Effector memory CD4-positive, alpha-beta T cell (primary cell): ENCODE results near the gene TMEM95.

Experiments
- DNase-seq, 3 donors: peaks; one replicate each; pipeline ENCODE4 v3.0.0-alpha.2; 2020
- H3K27ac ChIP-seq: 2 replicates; pipeline ENCODE4 v1.7.0; 2013; ENCODE audit warnings: mild to moderate bottlenecking, low read length, moderate library complexity; ENCODE audit not compliant: insufficient read depth, poor library complexity, severe bottlenecking
- H3K27me3 ChIP-seq: replicated peaks from 2 replicates; pipeline ENCODE4 v1.7.0; 2013; ENCODE audit warnings: mild to moderate bottlenecking, low read length; ENCODE audit not compliant: insufficient read depth, control insufficient read depth, poor library complexity, severe bottlenecking
- H3K36me3 ChIP-seq: 2 replicates; pipeline ENCODE4 v1.7.0; 2013; ENCODE audit warnings: mild to moderate bottlenecking, low read length, moderate library complexity; ENCODE audit not compliant: control insufficient read depth, insufficient read depth
- H3K4me1 ChIP-seq: 2 replicates; pipeline ENCODE4 v1.7.0; 2013; ENCODE audit warnings: low read length, mild to moderate bottlenecking; ENCODE audit not compliant: control insufficient read depth, insufficient read depth, poor library complexity, severe bottlenecking
- H3K4me3 ChIP-seq: 2 replicates; pipeline ENCODE4 v1.7.0; 2013; ENCODE audit warnings: low read length, low read depth, mild to moderate bottlenecking; ENCODE audit not compliant: insufficient read depth, poor library complexity, severe bottlenecking
- H3K9me3 ChIP-seq: 2 replicates; pipeline ENCODE4 v1.7.0; 2013; ENCODE audit warnings: mild to moderate bottlenecking, low read length, moderate library complexity; ENCODE audit not compliant: control insufficient read depth

The TMEM95 gene

DNA sequence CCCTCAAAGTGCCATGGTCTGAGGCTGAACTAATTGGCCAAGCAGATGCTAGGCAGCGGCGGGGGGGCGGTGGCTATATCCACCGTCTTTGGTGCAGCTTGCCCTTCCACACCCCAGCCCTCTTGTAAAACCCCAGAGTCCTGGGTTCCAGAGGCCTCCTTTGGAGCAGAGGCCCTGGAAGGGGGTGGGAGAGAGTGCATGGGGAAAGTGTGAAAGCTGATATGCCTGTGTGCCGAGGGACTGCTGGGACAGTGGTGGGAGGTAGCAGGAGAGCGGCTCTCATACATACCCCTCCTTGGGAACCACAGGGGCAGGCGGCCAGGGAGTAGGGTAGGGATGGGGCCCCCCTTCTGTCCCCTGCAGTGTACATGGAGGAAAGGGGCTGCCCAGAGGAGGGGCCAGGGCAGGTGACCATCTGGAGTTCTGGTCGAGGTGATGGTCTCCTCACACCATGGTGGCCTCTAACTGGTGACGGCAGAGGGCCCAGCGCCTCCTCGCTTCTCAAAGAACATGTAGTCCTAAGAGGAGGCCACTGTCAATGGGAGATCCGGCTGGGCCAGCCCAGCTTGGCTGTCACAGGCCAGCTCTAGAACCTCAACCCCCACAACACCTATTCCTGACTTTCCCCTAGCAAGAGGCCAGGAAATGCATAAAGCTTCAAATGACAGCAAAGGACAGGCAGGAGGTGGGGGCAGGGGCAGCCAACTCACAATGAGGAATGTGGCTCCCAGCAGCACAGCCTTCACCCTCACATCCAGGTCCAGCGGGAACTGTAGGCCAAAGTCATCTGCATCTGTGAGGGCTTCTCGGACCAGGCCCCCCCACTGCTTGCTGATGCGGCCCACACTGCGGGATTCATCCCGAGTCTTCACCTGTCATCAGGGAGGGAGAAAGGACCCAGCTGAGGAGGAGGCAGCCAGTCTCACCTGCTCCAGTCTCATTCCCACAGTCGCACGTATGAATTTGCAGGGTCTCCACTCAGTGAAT lies 35.3 kb downstream of the TMEM95 start:
- no peak overlapping the region for H3K4me3 ChIP-seq
- no peak for DNase-seq
- H3K27me3 ChIP-seq, result no peaks in the 10 kb centered on the region
- H3K27ac ChIP-seq, result peak overlapping the region; percentile 4
- H3K4me1 ChIP-seq, result peaks cover 32% of the 10 kb centered on the region
- H3K36me3 ChIP-seq, result peaks cover 50% of the 10 kb centered on the region
- no peaks in the 10 kb centered on the region for H3K9me3 ChIP-seq

GRCh38 chr17:7391307-7391706 lies 36.4 kb downstream of the TMEM95 start:
- Histone ChIP-seq H3K4me1 (peaks cover 33% of the 10 kb centered on the region), H3K9me3 (no peaks in the 10 kb centered on the region), H3K36me3 (peaks cover 50% of the 10 kb centered on the region), H3K27ac (no peak overlapping the region), H3K27me3 (no peaks in the 10 kb centered on the region), H3K4me3 (no peak overlapping the region)
- DNase-seq, result no peak

DNA sequence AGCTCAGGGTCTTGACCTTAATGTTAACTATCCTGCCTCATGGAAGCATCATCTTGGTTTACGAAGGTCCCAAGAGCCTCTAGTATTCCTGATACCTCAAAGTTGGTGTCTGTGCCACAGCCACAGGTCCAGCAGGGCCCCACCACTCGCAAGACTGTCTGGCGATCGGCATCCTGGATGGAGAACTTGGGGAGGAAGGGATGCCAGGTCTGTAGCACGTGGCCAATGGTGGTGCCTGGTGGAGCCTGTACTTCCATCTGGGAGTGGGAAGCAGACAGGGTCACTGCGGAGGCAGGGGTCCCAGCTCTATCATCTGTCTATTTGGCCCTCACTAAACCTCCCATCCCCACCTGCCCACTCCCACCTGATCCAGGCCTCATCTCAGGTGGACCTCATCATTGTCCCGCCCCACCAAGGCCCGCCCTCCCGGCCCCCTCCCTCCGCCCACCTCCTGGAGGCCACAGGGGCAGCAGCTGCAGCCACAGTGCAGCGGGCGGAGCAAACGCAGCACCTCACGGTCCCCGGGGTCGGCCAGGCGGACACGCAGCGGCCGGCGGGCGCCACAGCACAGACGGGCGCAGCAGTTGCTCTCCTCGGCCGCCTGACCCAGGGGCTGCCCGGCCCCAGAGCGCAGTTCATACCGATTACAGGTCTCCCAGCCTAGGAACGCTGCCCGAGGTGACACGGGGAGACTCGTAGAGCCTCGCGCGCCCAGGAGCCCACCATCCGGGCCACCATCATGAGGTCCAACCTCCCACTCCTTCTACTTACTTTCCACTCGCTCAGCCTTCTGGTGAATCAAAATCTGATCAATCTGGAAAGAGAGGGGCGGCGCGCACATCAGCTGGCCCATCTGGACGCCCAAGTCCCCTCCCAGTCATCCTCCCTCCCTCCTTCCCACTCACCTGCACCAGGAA lies 38.0 kb downstream of the TMEM95 start:
- Histone ChIP-seq H3K27me3 (no peaks in the 10 kb centered on the region), H3K36me3 (peaks cover 44% of the 10 kb centered on the region), H3K4me1 (peaks cover 33% of the 10 kb centered on the region), H3K9me3 (no peaks in the 10 kb centered on the region), H3K4me3 (peak overlapping the region; percentile 95), H3K27ac (peak overlapping the region; percentile 90)
- no peak for DNase-seq

- Histone ChIP-seq H3K27ac (peak overlapping the region; percentile 90), H3K36me3 (peaks cover 38% of the 10 kb centered on the region), H3K4me3 (peak overlapping the region; percentile 95), H3K27me3 (no peaks in the 10 kb centered on the region), H3K9me3 (no peaks in the 10 kb centered on the region), H3K4me1 (peaks cover 33% of the 10 kb centered on the region)
- DNase-seq, result peak; percentile 60 to 74 (median 73)
Observed at GRCh38 chr17:7393613-7394451, 38.9 kb downstream of the TMEM95 start.

- peak; percentile 61 to 78 (median 74) for DNase-seq
- peak within 1 kb of the TSS; percentile 90 for H3K27ac ChIP-seq
- no peaks in the 10 kb centered on the region for H3K27me3 ChIP-seq
- peaks cover 33% of the 10 kb centered on the region for H3K4me1 ChIP-seq
- H3K4me3 ChIP-seq, result peak within 1 kb of the TSS; percentile 95
- no peaks in the 10 kb centered on the region for H3K9me3 ChIP-seq
- peaks cover 30% of the 10 kb centered on the region for H3K36me3 ChIP-seq
Observed at GRCh38 chr17:7394452-7395191, 39.7 kb downstream of the TMEM95 start, which contains the start of gene PLSCR3. Gene PLSCR3, minus strand, starts transcription at chr17:7394525. Its CDS starts 415 bp downstream, at chr17:7394110.

DNA sequence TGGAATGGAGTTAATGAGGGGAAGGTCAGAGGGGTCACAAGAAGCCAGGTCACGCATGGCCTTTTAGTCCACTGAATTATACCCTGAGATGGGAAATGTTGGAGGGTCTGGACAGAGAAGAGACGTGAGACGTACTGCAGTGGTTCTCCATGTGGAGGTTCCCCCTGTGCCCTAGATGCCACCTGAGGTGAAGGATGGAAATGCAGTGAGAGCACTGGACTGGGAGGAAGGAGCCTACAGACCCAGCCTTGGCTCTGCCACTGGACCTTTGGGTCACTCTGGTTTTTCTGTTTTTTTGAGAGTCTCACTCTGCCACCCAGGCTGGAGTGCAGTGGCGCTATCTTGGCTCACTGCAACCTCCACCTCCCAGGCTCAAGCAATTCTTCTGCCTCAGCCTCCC lies 41.2 kb downstream of the TMEM95 start:
- no peaks in the 10 kb centered on the region for H3K9me3 ChIP-seq
- no peak for DNase-seq
- no peak overlapping the region for H3K27ac ChIP-seq
- H3K4me1 ChIP-seq, result peaks cover 30% of the 10 kb centered on the region
- no peaks in the 10 kb centered on the region for H3K27me3 ChIP-seq
- peaks cover 15% of the 10 kb centered on the region for H3K36me3 ChIP-seq
- H3K4me3 ChIP-seq, result no peak overlapping the region

DNA sequence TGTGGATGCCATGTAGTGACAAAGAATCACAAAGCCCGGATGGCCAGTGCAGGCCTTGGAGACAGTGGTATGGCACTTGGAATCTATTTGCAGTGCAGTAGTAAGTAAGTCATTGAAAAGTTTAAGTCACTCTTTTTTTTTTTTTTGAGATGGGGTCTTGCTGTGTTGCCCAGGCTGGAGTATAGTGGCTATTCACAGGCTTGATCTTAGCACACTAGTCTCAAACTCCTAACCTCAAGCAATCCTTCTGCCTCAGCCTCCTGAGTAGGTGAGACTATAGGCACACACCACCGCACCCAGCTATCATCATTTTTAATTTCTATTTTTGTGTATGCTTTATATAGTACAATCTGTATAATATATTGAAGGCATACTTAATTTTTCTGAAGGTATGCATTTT lies 43.7 kb downstream of the TMEM95 start:
- peaks cover 17% of the 10 kb centered on the region for H3K4me1 ChIP-seq
- no peak for DNase-seq
- H3K27me3 ChIP-seq, result no peaks in the 10 kb centered on the region
- H3K36me3 ChIP-seq, result no peaks in the 10 kb centered on the region
- no peaks in the 10 kb centered on the region for H3K9me3 ChIP-seq
- no peak overlapping the region for H3K4me3 ChIP-seq
- H3K27ac ChIP-seq, result no peak overlapping the region

- Histone ChIP-seq H3K27me3 (no peaks in the 10 kb centered on the region), H3K9me3 (no peaks in the 10 kb centered on the region), H3K36me3 (no peaks in the 10 kb centered on the region), H3K27ac (peak overlapping the region; percentile 67), H3K4me1 (peaks cover 19% of the 10 kb centered on the region), H3K4me3 (peak overlapping the region; percentile 89)
- DNase-seq, result no peak
Observed at GRCh38 chr17:7403043-7403726, 48.2 kb downstream of the TMEM95 start.
